GM23338 (cell line): ENCODE measurements around the gene ITSN2. TPM values are rescaled to one million over a fixed set of nuclear protein-coding genes. Genes with fewer than 3 reads are reported as not detected.

Source experiments
- ATAC-seq: fragments of 200-7000 bp; cut with Tn5 transposase; 3 replicates; pipeline ENCODE4 v1.9.1; 2020
- DNase-seq: peaks from one replicate; pipeline ENCODE4 v3.0.0-alpha.2; 2015; ENCODE audit warnings: low spot score
- H2AFZ ChIP-seq: fragments of 200-600 bp; sonication (generic); 2 replicates; pipeline ENCODE4 v1.8.0; 2016; ENCODE audit warnings: antibody characterized with exemption, mild to moderate bottlenecking, moderate library complexity
- H3F3A ChIP-seq: fragments of 200-600 bp; sonication (generic); replicated peaks from 2 replicates; pipeline ENCODE4 v1.8.0; 2017; ENCODE audit warnings: antibody characterized with exemption, mixed run types, low read depth
- H3K27ac ChIP-seq: fragments of 200-600 bp; sonication (generic); 2 replicates; pipeline ENCODE4 v1.6.1; 2016; ENCODE audit warnings: low read depth
- H3K27me3 ChIP-seq: fragments of 200-600 bp; sonication (generic); 2 replicates; pipeline ENCODE4 v1.8.0; 2016; ENCODE audit warnings: mild to moderate bottlenecking, mixed run types, moderate library complexity; ENCODE audit not compliant: insufficient read depth
- H3K36me3 ChIP-seq: fragments of 200-600 bp; sonication (generic); 2 replicates; pipeline ENCODE4 v1.8.0; 2016; ENCODE audit warnings: mild to moderate bottlenecking; ENCODE audit not compliant: insufficient read depth
- H3K4me1 ChIP-seq: fragments of 200-600 bp; sonication (generic); 2 replicates; pipeline ENCODE4 v1.8.0; 2016; ENCODE audit warnings: mild to moderate bottlenecking, moderate library complexity; ENCODE audit not compliant: insufficient read depth
- H3K4me2 ChIP-seq: fragments of 200-600 bp; sonication (generic); 2 replicates; pipeline ENCODE4 v1.7.1; 2017; ENCODE audit warnings: mixed run types
- H3K4me3 ChIP-seq: fragments of 200-600 bp; sonication (generic); 2 replicates; pipeline ENCODE4 v1.6.1; 2016; ENCODE audit warnings: mixed run types
- H3K79me2 ChIP-seq: fragments of 200-600 bp; sonication (generic); replicated peaks from 2 replicates; pipeline ENCODE4 v1.8.0; 2017; ENCODE audit warnings: mild to moderate bottlenecking; ENCODE audit not compliant: insufficient read depth
- H3K9me2 ChIP-seq: fragments of 200-600 bp; sonication (generic); 2 replicates; pipeline ENCODE4 v1.8.0; 2017; ENCODE audit not compliant: insufficient read depth
- H4K20me1 ChIP-seq: fragments of 200-600 bp; sonication (generic); replicated peaks from 2 replicates; pipeline ENCODE4 v1.8.0; 2017; ENCODE audit warnings: mild to moderate bottlenecking; ENCODE audit not compliant: insufficient read depth
- H3K27ac Mint-ChIP-seq: 2 replicates; pipeline ENCODE4 v1.8.0; 2020; ENCODE audit warnings: inconsistent platforms, mild to moderate bottlenecking, moderate library complexity, mixed read lengths
- H3K27me3 Mint-ChIP-seq: 3 replicates; pipeline ENCODE4 v1.8.0; 2022; ENCODE audit warnings: low read depth, mild to moderate bottlenecking, moderate library complexity, mixed read lengths, inconsistent platforms; ENCODE audit not compliant: insufficient read depth, poor library complexity
- H3K36me3 Mint-ChIP-seq: 3 replicates; pipeline ENCODE4 v1.8.0; 2021; ENCODE audit warnings: low read depth, mild to moderate bottlenecking, inconsistent platforms, moderate library complexity, mixed read lengths
- H3K4me1 Mint-ChIP-seq: 3 replicates; pipeline ENCODE4 v1.8.0; 2020; ENCODE audit warnings: mild to moderate bottlenecking, inconsistent platforms, mixed read lengths
- H3K4me3 Mint-ChIP-seq: 3 replicates; pipeline ENCODE4 v1.8.0; 2021; ENCODE audit warnings: moderate library complexity, mild to moderate bottlenecking, inconsistent platforms, mixed read lengths
- H3K9me3 Mint-ChIP-seq: 3 replicates; pipeline ENCODE4 v1.8.0; 2020; ENCODE audit warnings: moderate library complexity, mild to moderate bottlenecking, inconsistent platforms, mixed read lengths
- CREB1 ChIP-seq: fragments of 250-450 bp; sonication (Bioruptor Pico); IDR thresholded peaks from 2 replicates; pipeline ENCODE4 v1.5.0; 2020; ENCODE audit warnings: low read depth, mild to moderate bottlenecking, moderate library complexity
- CTCF ChIP-seq, 2 experiments: fragments of 200-600 bp in 1 of 2; sonication (generic) in 1 of 2; conservative IDR thresholded peaks; 2 replicates each; pipeline versions ENCODE4 v1.5.1 to v1.6.1; 2016 to 2017; ENCODE audit warnings: antibody characterized with exemption in 2 of 2, low read depth in 2 of 2, mild to moderate bottlenecking in 2 of 2, moderate library complexity in 1 of 2
- ETS1 ChIP-seq: IDR thresholded peaks from 2 replicates; pipeline ENCODE4 v1.6.1; 2016; ENCODE audit warnings: antibody characterized with exemption
- EZH2 ChIP-seq: fragments of 200-600 bp; sonication (generic); IDR thresholded peaks from one replicate; pipeline ENCODE4 v1.8.0; 2017; ENCODE audit warnings: antibody characterized with exemption, mild to moderate bottlenecking, low read depth; ENCODE audit not compliant: unreplicated experiment
- EZH2phosphoT487 ChIP-seq: fragments of 200-600 bp; sonication (generic); IDR thresholded peaks from one replicate; pipeline ENCODE4 v1.8.1; 2018; ENCODE audit warnings: antibody characterized with exemption; ENCODE audit not compliant: unreplicated experiment
- NANOG ChIP-seq: IDR thresholded peaks from 2 replicates; pipeline ENCODE4 v1.6.1; 2016; ENCODE audit warnings: antibody characterized with exemption, borderline replicate concordance
- POLR2AphosphoS5 ChIP-seq: IDR thresholded peaks from 2 replicates; pipeline ENCODE4 v1.6.1; 2016; ENCODE audit warnings: antibody characterized with exemption, low read depth
- STAT1 ChIP-seq: IDR thresholded peaks from one replicate; pipeline ENCODE4 v1.6.1; 2016; ENCODE audit warnings: antibody characterized with exemption; ENCODE audit not compliant: unreplicated experiment
- ZNF114 ChIP-seq: fragments of 250-450 bp; sonication (Bioruptor Pico); IDR thresholded peaks from 2 replicates; pipeline ENCODE4 v1.5.0; 2020; ENCODE audit warnings: mild to moderate bottlenecking, moderate library complexity
- polyA plus RNA-seq: library from polyadenylated mRNA; unstranded; fragments of >200 nt; fragmentation: Nextera tagmentation; extraction: Ambion mirVana; gene quantifications from 2 replicates; pipeline ENCODE4 v1.2.1, GENCODE V29; 2016
- total RNA-seq: library from RNA; depleted of rRNA; stranded (reverse); fragments of >200 nt; shearing (Covaris generic); gene quantifications from 2 replicates; pipeline ENCODE4 v1.2.3, GENCODE V29; 2014
- TF ChIP-seq, protein P1 (sequence below): fragments of 250-450 bp; sonication (Bioruptor Pico); IDR thresholded peaks from 2 replicates; pipeline ENCODE4 v1.5.0; 2020; ENCODE audit warnings: mild to moderate bottlenecking, moderate library complexity

Gene ITSN2
- total and polyA plus RNA-seq, 2 experiments from 2014 or later = 17.1 to 17.8 TPM

DNA sequence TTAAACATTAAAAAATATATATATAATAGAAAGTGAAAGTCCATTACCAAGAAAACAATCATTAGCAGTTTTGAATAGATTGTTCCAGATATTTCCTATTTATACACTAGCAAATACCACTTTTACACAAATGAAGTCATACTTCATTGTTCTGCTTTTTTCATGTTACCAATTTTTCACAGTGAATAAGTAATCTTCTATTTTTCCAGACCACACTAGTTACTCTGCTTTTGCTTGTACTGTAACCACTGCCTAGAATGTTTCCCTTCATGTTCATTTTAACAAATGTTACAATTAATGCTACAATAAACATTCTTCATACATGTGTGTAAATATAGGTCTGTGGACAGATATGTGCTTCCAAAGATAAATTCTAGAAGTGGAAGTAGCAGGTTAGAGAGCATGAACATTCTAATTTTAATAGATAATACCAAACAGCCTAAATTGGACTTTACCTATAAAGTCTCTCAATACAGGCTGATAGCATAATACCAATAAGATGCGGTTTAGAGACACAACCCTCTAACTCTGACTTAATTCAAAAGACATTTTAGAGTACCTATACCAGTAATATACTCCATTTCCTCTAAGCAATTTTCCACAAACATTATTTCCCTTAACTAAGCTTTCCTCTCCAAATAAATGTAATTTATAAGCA, 17.0 kb downstream of the ITSN2 start:
- no peaks in the 10 kb centered on the region for H3K36me3 ChIP-seq
- H3K79me2 ChIP-seq = peaks cover 6% of the 10 kb centered on the region
- no peaks in the 10 kb centered on the region for H3K27me3 ChIP-seq
- H3K9me3 Mint-ChIP-seq = no peaks in the 10 kb centered on the region
- H3K4me3 Mint-ChIP-seq = no peak overlapping the region
- H3K4me1 ChIP-seq = peaks cover 11% of the 10 kb centered on the region; the same call in 1 of the 2 replicates
- H2AFZ ChIP-seq = no peak overlapping the region
- no peaks in the 10 kb centered on the region for H3K9me2 ChIP-seq
- H3K4me1 Mint-ChIP-seq = peaks cover 8% of the 10 kb centered on the region
- TF ChIP-seq, protein P1, sequence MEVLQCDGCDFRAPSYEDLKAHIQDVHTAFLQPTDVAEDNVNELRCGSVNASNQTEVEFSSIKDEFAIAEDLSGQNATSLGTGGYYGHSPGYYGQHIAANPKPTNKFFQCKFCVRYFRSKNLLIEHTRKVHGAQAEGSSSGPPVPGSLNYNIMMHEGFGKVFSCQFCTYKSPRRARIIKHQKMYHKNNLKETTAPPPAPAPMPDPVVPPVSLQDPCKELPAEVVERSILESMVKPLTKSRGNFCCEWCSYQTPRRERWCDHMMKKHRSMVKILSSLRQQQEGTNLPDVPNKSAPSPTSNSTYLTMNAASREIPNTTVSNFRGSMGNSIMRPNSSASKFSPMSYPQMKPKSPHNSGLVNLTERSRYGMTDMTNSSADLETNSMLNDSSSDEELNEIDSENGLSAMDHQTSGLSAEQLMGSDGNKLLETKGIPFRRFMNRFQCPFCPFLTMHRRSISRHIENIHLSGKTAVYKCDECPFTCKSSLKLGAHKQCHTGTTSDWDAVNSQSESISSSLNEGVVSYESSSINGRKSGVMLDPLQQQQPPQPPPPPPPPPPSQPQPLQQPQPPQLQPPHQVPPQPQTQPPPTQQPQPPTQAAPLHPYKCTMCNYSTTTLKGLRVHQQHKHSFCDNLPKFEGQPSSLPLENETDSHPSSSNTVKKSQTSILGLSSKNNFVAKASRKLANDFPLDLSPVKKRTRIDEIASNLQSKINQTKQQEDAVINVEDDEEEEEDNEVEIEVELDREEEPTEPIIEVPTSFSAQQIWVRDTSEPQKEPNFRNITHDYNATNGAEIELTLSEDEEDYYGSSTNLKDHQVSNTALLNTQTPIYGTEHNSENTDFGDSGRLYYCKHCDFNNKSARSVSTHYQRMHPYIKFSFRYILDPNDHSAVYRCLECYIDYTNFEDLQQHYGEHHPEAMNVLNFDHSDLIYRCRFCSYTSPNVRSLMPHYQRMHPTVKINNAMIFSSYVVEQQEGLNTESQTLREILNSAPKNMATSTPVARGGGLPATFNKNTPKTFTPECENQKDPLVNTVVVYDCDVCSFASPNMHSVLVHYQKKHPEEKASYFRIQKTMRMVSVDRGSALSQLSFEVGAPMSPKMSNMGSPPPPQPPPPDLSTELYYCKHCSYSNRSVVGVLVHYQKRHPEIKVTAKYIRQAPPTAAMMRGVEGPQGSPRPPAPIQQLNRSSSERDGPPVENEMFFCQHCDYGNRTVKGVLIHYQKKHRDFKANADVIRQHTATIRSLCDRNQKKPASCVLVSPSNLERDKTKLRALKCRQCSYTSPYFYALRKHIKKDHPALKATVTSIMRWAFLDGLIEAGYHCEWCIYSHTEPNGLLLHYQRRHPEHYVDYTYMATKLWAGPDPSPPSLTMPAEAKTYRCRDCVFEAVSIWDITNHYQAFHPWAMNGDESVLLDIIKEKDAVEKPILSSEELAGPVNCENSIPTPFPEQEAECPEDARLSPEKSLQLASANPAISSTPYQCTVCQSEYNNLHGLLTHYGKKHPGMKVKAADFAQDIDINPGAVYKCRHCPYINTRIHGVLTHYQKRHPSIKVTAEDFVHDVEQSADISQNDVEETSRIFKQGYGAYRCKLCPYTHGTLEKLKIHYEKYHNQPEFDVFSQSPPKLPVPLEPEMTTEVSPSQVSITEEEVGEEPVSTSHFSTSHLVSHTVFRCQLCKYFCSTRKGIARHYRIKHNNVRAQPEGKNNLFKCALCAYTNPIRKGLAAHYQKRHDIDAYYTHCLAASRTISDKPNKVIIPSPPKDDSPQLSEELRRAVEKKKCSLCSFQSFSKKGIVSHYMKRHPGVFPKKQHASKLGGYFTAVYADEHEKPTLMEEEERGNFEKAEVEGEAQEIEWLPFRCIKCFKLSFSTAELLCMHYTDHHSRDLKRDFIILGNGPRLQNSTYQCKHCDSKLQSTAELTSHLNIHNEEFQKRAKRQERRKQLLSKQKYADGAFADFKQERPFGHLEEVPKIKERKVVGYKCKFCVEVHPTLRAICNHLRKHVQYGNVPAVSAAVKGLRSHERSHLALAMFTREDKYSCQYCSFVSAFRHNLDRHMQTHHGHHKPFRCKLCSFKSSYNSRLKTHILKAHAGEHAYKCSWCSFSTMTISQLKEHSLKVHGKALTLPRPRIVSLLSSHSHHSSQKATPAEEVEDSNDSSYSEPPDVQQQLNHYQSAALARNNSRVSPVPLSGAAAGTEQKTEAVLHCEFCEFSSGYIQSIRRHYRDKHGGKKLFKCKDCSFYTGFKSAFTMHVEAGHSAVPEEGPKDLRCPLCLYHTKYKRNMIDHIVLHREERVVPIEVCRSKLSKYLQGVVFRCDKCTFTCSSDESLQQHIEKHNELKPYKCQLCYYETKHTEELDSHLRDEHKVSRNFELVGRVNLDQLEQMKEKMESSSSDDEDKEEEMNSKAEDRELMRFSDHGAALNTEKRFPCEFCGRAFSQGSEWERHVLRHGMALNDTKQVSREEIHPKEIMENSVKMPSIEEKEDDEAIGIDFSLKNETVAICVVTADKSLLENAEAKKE (CRISPR knock-in tag) = no peak
- TF ChIP-seq ETS1 (no peak), CREB1 (CRISPR knock-in tag) (no peak), EZH2 (no peak), NANOG (no peak), EZH2phosphoT487 (no peak), ZNF114 (CRISPR knock-in tag) (no peak), CTCF (conservative IDR thresholded peaks at IDR 0.05; ENCODE audit: low read depth in 2 of 2) (no peak), POLR2AphosphoS5 (no peak), STAT1 (no peak)
- no peak overlapping the region for H3K4me2 ChIP-seq
- no peaks in the 10 kb centered on the region for H3F3A ChIP-seq
- no peaks in the 10 kb centered on the region for H4K20me1 ChIP-seq
- no peak overlapping the region for H3K27ac Mint-ChIP-seq
- H3K4me3 ChIP-seq = no peak overlapping the region
- H3K27me3 Mint-ChIP-seq = no peaks in the 10 kb centered on the region
- no peak overlapping the region for H3K27ac ChIP-seq
- H3K36me3 Mint-ChIP-seq = no peaks in the 10 kb centered on the region
- DNase-seq (no peak), ATAC-seq (no peak)
